Measurements from ENCODE around the gene THAP8.
A peak's percentile ranks its signal among the peaks of the same experiment; 100 is the strongest.

The THAP8 gene

GRCh38 chr19:36030264-36031148 lies 23.6 kb downstream of the THAP8 start:
- DNase-seq (ENCODE audit: low read depth in 1 of 2, low spot score in 1 of 2): no peak

- no peak for DNase-seq (ENCODE audit: low read depth in 1 of 2, low spot score in 1 of 2)
These were observed 25.6 kb downstream of the THAP8 start for GRCh38 chr19:36028313-36029041.

GRCh38 chr19:36027696-36028095 lies 26.4 kb downstream of the THAP8 start:
- DNase-seq (ENCODE audit: low read depth in 1 of 2, low spot score in 1 of 2): no peak

- no peak for DNase-seq (ENCODE audit: low read depth in 1 of 2, low spot score in 1 of 2)
These were observed 27.8 kb downstream of the THAP8 start for GRCh38 chr19:36026091-36026876.

GRCh38 chr19:36025541-36025940 lies 28.5 kb downstream of the THAP8 start:
- DNase-seq (ENCODE audit: low read depth in 1 of 2, low spot score in 1 of 2): no peak

GRCh38 chr19:36023432-36023831 lies 30.7 kb downstream of the THAP8 start:
- no peak for DNase-seq (ENCODE audit: low read depth in 1 of 2, low spot score in 1 of 2)

GRCh38 chr19:36019061-36019670 lies 34.9 kb downstream of the THAP8 start:
- DNase-seq (ENCODE audit: low read depth in 1 of 2, low spot score in 1 of 2): no peak

- DNase-seq (ENCODE audit: low read depth in 1 of 2, low spot score in 1 of 2): peak; percentile 98
These were observed 39.8 kb downstream of the THAP8 start, which contains the start of gene ALKBH6 for GRCh38 chr19:36014012-36014924. ALKBH6 (minus strand) TSS chr19:36014213; CDS start chr19:36013397, 816 bp downstream.

- DNase-seq (ENCODE audit: low read depth in 1 of 2, low spot score in 1 of 2): no peak
These were observed 40.6 kb downstream of the THAP8 start for GRCh38 chr19:36013280-36014011.

GRCh38 chr19:36010402-36010801 lies 43.7 kb downstream of the THAP8 start:
- DNase-seq (ENCODE audit: low read depth in 1 of 2, low spot score in 1 of 2): no peak

GRCh38 chr19:36009633-36010379 lies 44.3 kb downstream of the THAP8 start:
- no peak for DNase-seq (ENCODE audit: low read depth in 1 of 2, low spot score in 1 of 2)

- peak in 1 of 2 donors; percentile 35 for DNase-seq (ENCODE audit: low read depth in 1 of 2, low spot score in 1 of 2)
These were observed 44.9 kb downstream of the THAP8 start for GRCh38 chr19:36009220-36009619.

- DNase-seq (ENCODE audit: low read depth in 1 of 2, low spot score in 1 of 2): no peak
These were observed 45.6 kb downstream of the THAP8 start, which contains the start of gene SYNE4 for GRCh38 chr19:36008336-36008978. SYNE4 (minus strand) TSS chr19:36008813; CDS start chr19:36008681, 132 bp downstream.

GRCh38 chr19:36006955-36007354 lies 47.1 kb downstream of the THAP8 start:
- DNase-seq (ENCODE audit: low read depth in 1 of 2, low spot score in 1 of 2): no peak

- no peak for DNase-seq (ENCODE audit: low read depth in 1 of 2, low spot score in 1 of 2)
These were observed 50.8 kb downstream of the THAP8 start for GRCh38 chr19:36003284-36003683.

- no peak for DNase-seq (ENCODE audit: low read depth in 1 of 2, low spot score in 1 of 2)
These were observed 52.5 kb downstream of the THAP8 start for GRCh38 chr19:36001605-36002004.

- no peak for DNase-seq (ENCODE audit: low read depth in 1 of 2, low spot score in 1 of 2)
These were observed 57.3 kb downstream of the THAP8 start for GRCh38 chr19:35996777-35997176.

Measured in stimulated activated CD4-positive, alpha-beta T cell treated with anti-CD3 and anti-CD28 coated beads, Interleukin-15, amount 100 ng/mL, for 1 hour (primary cell).